Measurements from ENCODE around the gene AGBL3.
"Not testable (repeated sequence)": the region's sequence is repeated elsewhere in the genome, so short reads cannot be mapped to it uniquely, and the experiment has no call there.

DNA sequence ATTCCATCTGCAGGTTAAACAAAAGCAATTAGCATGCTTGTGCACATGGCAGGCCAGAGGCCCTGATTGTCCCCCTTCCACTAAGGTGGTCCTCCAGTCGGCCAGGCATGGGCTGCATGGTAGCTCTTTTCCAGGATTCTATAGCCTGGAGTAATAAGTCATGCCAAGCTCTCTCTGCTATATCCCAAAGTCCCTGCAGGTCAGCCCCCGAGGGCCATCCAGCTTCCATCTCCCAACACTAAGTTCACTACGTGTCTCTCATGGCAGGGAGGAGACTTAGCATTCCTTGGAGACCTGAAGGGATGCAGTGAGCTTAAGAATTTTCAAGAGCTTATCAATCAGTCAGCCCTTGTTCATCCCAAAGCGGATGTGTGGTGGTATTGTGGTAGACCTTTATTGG, 187.6 kb downstream of the AGBL3 start:
- not testable (repeated sequence) for TF ChIP-seq POLR2A, CTCF (IDR thresholded peaks at IDR 0.05)
